Measurements from ENCODE around the gene POR. TPM values are rescaled to one million over a fixed set of nuclear protein-coding genes. Genes with fewer than 3 reads are reported as not detected.
A peak's percentile ranks its signal among the peaks of the same experiment; 100 is the strongest.

POR gene
- total and polyA plus RNA-seq, 4 donors: 116 to 973 (median 474) TPM

DNA sequence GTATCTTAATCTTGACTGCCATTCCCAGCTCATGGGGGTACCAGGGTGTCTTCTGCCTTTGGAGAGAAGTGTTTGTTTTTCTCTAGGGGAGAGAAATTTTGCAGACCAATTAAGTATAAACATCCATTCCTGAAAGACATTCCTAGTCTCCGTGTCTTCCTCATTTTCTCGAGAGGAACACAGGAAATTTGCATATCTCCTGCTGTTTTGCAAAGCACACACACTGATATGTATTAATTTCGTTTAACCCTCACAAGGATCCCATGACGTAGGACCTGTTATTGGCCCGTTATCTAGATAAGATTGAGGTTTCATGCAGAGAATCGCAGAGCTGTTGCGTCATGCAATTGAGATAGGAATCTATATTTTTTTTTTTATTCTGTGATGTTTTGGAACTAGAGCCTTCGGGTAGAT lies 35.2 kb upstream of the POR start:
- Histone ChIP-seq H3K9me3 (ENCODE audit: control insufficient read depth in 4 of 4, low read length in 3 of 4) (no peaks in the 10 kb centered on the region), H3K9ac (ENCODE audit: low read depth in 1 of 2, low read length in 2 of 2) (peak overlapping the region in 1 of 2 donors; percentile 61), H3K4me1 (ENCODE audit: control insufficient read depth in 4 of 4, insufficient read depth in 4 of 4, low read length in 3 of 4) (peaks cover 2 to 18% (median 5%) of the 10 kb centered on the region in 4 donors), H3K36me3 (ENCODE audit: control insufficient read depth in 4 of 4, insufficient read depth in 3 of 4, low read depth in 1 of 4, low read length in 3 of 4) (peaks cover 8 to 21% (median 15%) of the 10 kb centered on the region in 4 donors), H3K27ac (ENCODE audit: low read depth in 1 of 2, low read length in 2 of 2) (peak overlapping the region in 1 of 2 donors; percentile 74), H3K4me3 (ENCODE audit: low read depth in 1 of 3, low read length in 3 of 3) (peak overlapping the region; percentile 78 to 84 (median 80)), H3K27me3 (ENCODE audit: control insufficient read depth in 4 of 4, insufficient read depth in 4 of 4, low read length in 3 of 4) (no peaks in the 10 kb centered on the region)
- TF ChIP-seq GABPA (IDR thresholded peaks at IDR 0.05 in 1 of 2, conservative IDR thresholded peaks at IDR 0.05 in 1 of 2) (no peak), RXRA (IDR thresholded peaks at IDR 0.05) (peak in 1 of 2 donors; percentile 17), FOXA1 (IDR thresholded peaks at IDR 0.05) (no peak), RAD21 (IDR thresholded peaks at IDR 0.05) (no peak), YY1 (IDR thresholded peaks at IDR 0.05) (no peak), REST (IDR thresholded peaks at IDR 0.05) (no peak), JUND (IDR thresholded peaks at IDR 0.05) (no peak), HNF4A (conservative IDR thresholded peaks at IDR 0.05) (peak in 1 of 2 donors; percentile 5), MAX (IDR thresholded peaks at IDR 0.05) (no peak), EGR1 (IDR thresholded peaks at IDR 0.05; ENCODE audit: low read depth in 2 of 2) (no peak)
- TF ChIP-seq, protein P1, sequence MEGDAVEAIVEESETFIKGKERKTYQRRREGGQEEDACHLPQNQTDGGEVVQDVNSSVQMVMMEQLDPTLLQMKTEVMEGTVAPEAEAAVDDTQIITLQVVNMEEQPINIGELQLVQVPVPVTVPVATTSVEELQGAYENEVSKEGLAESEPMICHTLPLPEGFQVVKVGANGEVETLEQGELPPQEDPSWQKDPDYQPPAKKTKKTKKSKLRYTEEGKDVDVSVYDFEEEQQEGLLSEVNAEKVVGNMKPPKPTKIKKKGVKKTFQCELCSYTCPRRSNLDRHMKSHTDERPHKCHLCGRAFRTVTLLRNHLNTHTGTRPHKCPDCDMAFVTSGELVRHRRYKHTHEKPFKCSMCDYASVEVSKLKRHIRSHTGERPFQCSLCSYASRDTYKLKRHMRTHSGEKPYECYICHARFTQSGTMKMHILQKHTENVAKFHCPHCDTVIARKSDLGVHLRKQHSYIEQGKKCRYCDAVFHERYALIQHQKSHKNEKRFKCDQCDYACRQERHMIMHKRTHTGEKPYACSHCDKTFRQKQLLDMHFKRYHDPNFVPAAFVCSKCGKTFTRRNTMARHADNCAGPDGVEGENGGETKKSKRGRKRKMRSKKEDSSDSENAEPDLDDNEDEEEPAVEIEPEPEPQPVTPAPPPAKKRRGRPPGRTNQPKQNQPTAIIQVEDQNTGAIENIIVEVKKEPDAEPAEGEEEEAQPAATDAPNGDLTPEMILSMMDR (IDR thresholded peaks at IDR 0.05; ENCODE audit: low read depth, low read length, missing input control): no peak
- 7% methylated on average over 8 of the region's 8 CpGs for WGBS
- no peak for DNase-seq (ENCODE audit: low spot score)

GRCh38 chr7:75880242-75880641 lies 34.7 kb upstream of the POR start:
- H3K36me3 ChIP-seq (ENCODE audit: control insufficient read depth in 4 of 4, insufficient read depth in 3 of 4, low read depth in 1 of 4, low read length in 3 of 4): peaks cover 10 to 24% (median 18%) of the 10 kb centered on the region in 4 donors
- H3K4me1 ChIP-seq (ENCODE audit: control insufficient read depth in 4 of 4, insufficient read depth in 4 of 4, low read length in 3 of 4): peaks cover 2 to 18% (median 5%) of the 10 kb centered on the region in 4 donors
- H3K4me3 ChIP-seq (ENCODE audit: low read depth in 1 of 3, low read length in 3 of 3): peak overlapping the region in 1 of 3 donors; percentile 80
- no peak overlapping the region for H3K9ac ChIP-seq (ENCODE audit: low read depth in 1 of 2, low read length in 2 of 2)
- H3K27me3 ChIP-seq (ENCODE audit: control insufficient read depth in 4 of 4, insufficient read depth in 4 of 4, low read length in 3 of 4): no peaks in the 10 kb centered on the region
- 85% methylated on average over 4 of the region's 4 CpGs for WGBS
- no peak for DNase-seq (ENCODE audit: low spot score)
- H3K9me3 ChIP-seq (ENCODE audit: control insufficient read depth in 4 of 4, low read length in 3 of 4): no peaks in the 10 kb centered on the region
- no peak overlapping the region for H3K27ac ChIP-seq (ENCODE audit: low read depth in 1 of 2, low read length in 2 of 2)
- no peak for TF ChIP-seq FOXA1 (IDR thresholded peaks at IDR 0.05)
- TF ChIP-seq SP1 (IDR thresholded peaks at IDR 0.05): no peak
- TF ChIP-seq, protein P1 (IDR thresholded peaks at IDR 0.05; ENCODE audit: low read depth, low read length, missing input control): no peak
- TF ChIP-seq HNF4G (IDR thresholded peaks at IDR 0.05): no peak
- TF ChIP-seq HNF4A (conservative IDR thresholded peaks at IDR 0.05): no peak
- TF ChIP-seq NR2F2 (IDR thresholded peaks at IDR 0.05): no peak
- no peak for TF ChIP-seq RXRA (IDR thresholded peaks at IDR 0.05)
- no peak for TF ChIP-seq FOXA2 (IDR thresholded peaks at IDR 0.05)
- TF ChIP-seq GABPA (IDR thresholded peaks at IDR 0.05 in 1 of 2, conservative IDR thresholded peaks at IDR 0.05 in 1 of 2): no peak
- TF ChIP-seq ATF3 (IDR thresholded peaks at IDR 0.05): no peak
- TF ChIP-seq REST (IDR thresholded peaks at IDR 0.05): no peak
- TF ChIP-seq RAD21 (IDR thresholded peaks at IDR 0.05): no peak
- no peak for TF ChIP-seq EGR1 (IDR thresholded peaks at IDR 0.05; ENCODE audit: low read depth in 2 of 2)
- TF ChIP-seq YY1 (IDR thresholded peaks at IDR 0.05): no peak
- TF ChIP-seq, protein P2, sequence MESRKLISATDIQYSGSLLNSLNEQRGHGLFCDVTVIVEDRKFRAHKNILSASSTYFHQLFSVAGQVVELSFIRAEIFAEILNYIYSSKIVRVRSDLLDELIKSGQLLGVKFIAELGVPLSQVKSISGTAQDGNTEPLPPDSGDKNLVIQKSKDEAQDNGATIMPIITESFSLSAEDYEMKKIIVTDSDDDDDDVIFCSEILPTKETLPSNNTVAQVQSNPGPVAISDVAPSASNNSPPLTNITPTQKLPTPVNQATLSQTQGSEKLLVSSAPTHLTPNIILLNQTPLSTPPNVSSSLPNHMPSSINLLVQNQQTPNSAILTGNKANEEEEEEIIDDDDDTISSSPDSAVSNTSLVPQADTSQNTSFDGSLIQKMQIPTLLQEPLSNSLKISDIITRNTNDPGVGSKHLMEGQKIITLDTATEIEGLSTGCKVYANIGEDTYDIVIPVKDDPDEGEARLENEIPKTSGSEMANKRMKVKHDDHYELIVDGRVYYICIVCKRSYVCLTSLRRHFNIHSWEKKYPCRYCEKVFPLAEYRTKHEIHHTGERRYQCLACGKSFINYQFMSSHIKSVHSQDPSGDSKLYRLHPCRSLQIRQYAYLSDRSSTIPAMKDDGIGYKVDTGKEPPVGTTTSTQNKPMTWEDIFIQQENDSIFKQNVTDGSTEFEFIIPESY (IDR thresholded peaks at IDR 0.05): no peak
- no peak for TF ChIP-seq TAF1 (conservative IDR thresholded peaks at IDR 0.05)

Measured in liver (tissue), 9 donors.